NCI-H2171 treated with DMSO at 0.1 percent for 48 hours (cell line): Measurements from ENCODE around the gene KCNJ1.

ENCODE experiments used
- DNase-seq: peaks from one replicate; lab custom pipeline; 2025; lab: John Stamatoyannopoulos, UW

Gene KCNJ1

GRCh38 chr11:128848815-128849455, 18.2 kb downstream of the KCNJ1 start:
- no peak for DNase-seq

GRCh38 chr11:128846985-128847384, 20.1 kb downstream of the KCNJ1 start:
- DNase-seq, result no peak

- no peak for DNase-seq
Observed at GRCh38 chr11:128845334-128845780, 21.7 kb downstream of the KCNJ1 start.

- DNase-seq, result no peak
Observed at GRCh38 chr11:128843198-128843785, 23.8 kb downstream of the KCNJ1 start.

GRCh38 chr11:128841461-128842072, 25.5 kb downstream of the KCNJ1 start:
- DNase-seq, result no peak

GRCh38 chr11:128840783-128841182, 26.3 kb downstream of the KCNJ1 start:
- no peak for DNase-seq

- no peak for DNase-seq
Observed at GRCh38 chr11:128840137-128840536, 27.0 kb downstream of the KCNJ1 start.

- no peak for DNase-seq
Observed at GRCh38 chr11:128839081-128839480, 28.0 kb downstream of the KCNJ1 start.

- no peak for DNase-seq
Observed at GRCh38 chr11:128837627-128838026, 29.5 kb downstream of the KCNJ1 start.

GRCh38 chr11:128835741-128836430, 31.2 kb downstream of the KCNJ1 start:
- no peak for DNase-seq

- no peak for DNase-seq
Observed at GRCh38 chr11:128834157-128834556, 32.9 kb downstream of the KCNJ1 start.

- DNase-seq, result no peak
Observed at GRCh38 chr11:128832121-128832497, 35.0 kb downstream of the KCNJ1 start.

GRCh38 chr11:128831174-128832120, 35.6 kb downstream of the KCNJ1 start:
- DNase-seq, result peak; percentile 41

GRCh38 chr11:128830290-128831173, 36.6 kb downstream of the KCNJ1 start:
- DNase-seq, result no peak

GRCh38 chr11:128828350-128828749, 38.7 kb downstream of the KCNJ1 start:
- no peak for DNase-seq

- no peak for DNase-seq
Observed at GRCh38 chr11:128827191-128827893, 39.8 kb downstream of the KCNJ1 start.

- no peak for DNase-seq
Observed at GRCh38 chr11:128825050-128825784, 41.9 kb downstream of the KCNJ1 start.

GRCh38 chr11:128824191-128825049, 42.7 kb downstream of the KCNJ1 start:
- no peak for DNase-seq
